ENCODE results near the gene YKT6.

Gene YKT6

GRCh38 chr7:44237696-44238095, 36.9 kb downstream of the YKT6 start:
- no peak for DNase-seq

GRCh38 chr7:44238116-44238695, 37.4 kb downstream of the YKT6 start:
- DNase-seq, result no peak

- no peak for DNase-seq
Measured at GRCh38 chr7:44239361-44239760, 38.6 kb downstream of the YKT6 start.

GRCh38 chr7:44240376-44240775, 39.6 kb downstream of the YKT6 start:
- DNase-seq, result no peak

GRCh38 chr7:44240983-44241510, 40.3 kb downstream of the YKT6 start:
- peak; percentile 53 for DNase-seq

GRCh38 chr7:44242091-44242490, 41.3 kb downstream of the YKT6 start:
- no peak for DNase-seq

GRCh38 chr7:44244282-44244681, 43.5 kb downstream of the YKT6 start:
- DNase-seq, result no peak

- no peak for DNase-seq
Measured at GRCh38 chr7:44246396-44247113, 45.8 kb downstream of the YKT6 start.

GRCh38 chr7:44247868-44248651, 47.3 kb downstream of the YKT6 start:
- DNase-seq, result no peak

- no peak for DNase-seq
Measured at GRCh38 chr7:44249639-44250234, 49.0 kb downstream of the YKT6 start.

GRCh38 chr7:44251269-44251668, 50.5 kb downstream of the YKT6 start:
- no peak for DNase-seq

GRCh38 chr7:44251881-44252280, 51.1 kb downstream of the YKT6 start:
- DNase-seq, result no peak

- DNase-seq, result no peak
Measured at GRCh38 chr7:44256459-44256858, 55.7 kb downstream of the YKT6 start.

GRCh38 chr7:44257213-44257612, 56.4 kb downstream of the YKT6 start:
- DNase-seq, result no peak

- DNase-seq, result no peak
Measured at GRCh38 chr7:44257618-44258422, 57.0 kb downstream of the YKT6 start.

GRCh38 chr7:44258423-44258760, 57.6 kb downstream of the YKT6 start:
- no peak for DNase-seq

- no peak for DNase-seq
Measured at GRCh38 chr7:44258865-44259546, 58.2 kb downstream of the YKT6 start.

- no peak for DNase-seq
Measured at GRCh38 chr7:44259547-44260457, 59.0 kb downstream of the YKT6 start.

- no peak for DNase-seq
Measured at GRCh38 chr7:44261240-44261639, 60.5 kb downstream of the YKT6 start.

GRCh38 chr7:44262031-44262430, 61.3 kb downstream of the YKT6 start:
- DNase-seq, result no peak

All from NCI-H1105 treated with DMSO at 0.1 percent for 48 hours (cell line).